SU-DHL-6 (cell line): ENCODE results near the gene MAST4.

ENCODE experiments used
- H2AFZ ChIP-seq: fragments of 200-600 bp; sonication (generic); 2 replicates; pipeline ENCODE4 v1.6.1; 2014; ENCODE audit warnings: low read depth, mild to moderate bottlenecking, moderate library complexity, mixed read lengths, antibody characterized with exemption, low read length; ENCODE audit not compliant: severe bottlenecking
- H3F3A ChIP-seq: fragments of 200-600 bp; shearing (Covaris generic); 2 replicates; pipeline ENCODE4 v1.6.0; 2016; ENCODE audit warnings: antibody characterized with exemption, mild to moderate bottlenecking; ENCODE audit not compliant: insufficient read depth
- H3K27ac ChIP-seq: fragments of 200-600 bp; sonication (generic); 2 replicates; pipeline ENCODE4 v1.5.1; 2016; ENCODE audit warnings: low read depth, mild to moderate bottlenecking, low read length, moderate library complexity, mixed read lengths
- H3K27me3 ChIP-seq: fragments of 200-600 bp; sonication (generic), shearing (Covaris generic); 2 replicates; pipeline ENCODE4 v1.6.0; 2014; ENCODE audit warnings: mild to moderate bottlenecking, low read length
- H3K36me3 ChIP-seq: fragments of 200-600 bp; sonication (generic); 2 replicates; pipeline ENCODE4 v1.6.1; 2014; ENCODE audit warnings: mild to moderate bottlenecking, low read length, mixed read lengths
- H3K4me2 ChIP-seq: fragments of 300-600, 200-600 bp; shearing (Covaris generic), sonication (generic); 2 replicates; pipeline ENCODE4 v1.6.0; 2014; ENCODE audit warnings: low read length, low read depth, mild to moderate bottlenecking; ENCODE audit not compliant: poor library complexity, severe bottlenecking
- H3K4me3 ChIP-seq: fragments of 200-600 bp; sonication (generic); 2 replicates; pipeline ENCODE4 v1.5.1; 2014; ENCODE audit warnings: antibody characterized with exemption, low read length, mild to moderate bottlenecking, mixed read lengths; ENCODE audit not compliant: insufficient read depth, poor library complexity, severe bottlenecking
- H3K79me2 ChIP-seq: fragments of 200-600 bp; sonication (generic); 2 replicates; pipeline ENCODE4 v1.6.1; 2014; ENCODE audit warnings: mild to moderate bottlenecking, low read length, moderate library complexity; ENCODE audit not compliant: insufficient read depth
- H3K9ac ChIP-seq: fragments of 200-600 bp; sonication (generic); 2 replicates; pipeline ENCODE4 v1.7.0; 2014; ENCODE audit warnings: mild to moderate bottlenecking, low read length
- H3K9me2 ChIP-seq: fragments of 200-600 bp; sonication (generic); replicated peaks from 2 replicates; pipeline ENCODE4 v1.6.1; 2014; ENCODE audit warnings: low read length; ENCODE audit not compliant: insufficient read depth
- H3K9me3 ChIP-seq: fragments of 200-600 bp; sonication (generic); 2 replicates; pipeline ENCODE4 v1.6.1; 2014; ENCODE audit warnings: low read length, mixed read lengths; ENCODE audit not compliant: insufficient read depth
- H4K20me1 ChIP-seq: fragments of 200-600 bp; sonication (generic); 2 replicates; pipeline ENCODE4 v1.6.1; 2014; ENCODE audit warnings: low read depth, mild to moderate bottlenecking, antibody characterized with exemption, low read length, moderate library complexity, mixed read lengths
- EZH2phosphoT487 ChIP-seq: fragments of 200-600 bp; sonication (generic), shearing (Covaris generic); conservative IDR thresholded peaks from 2 replicates; pipeline ENCODE4 v1.6.1; 2018; ENCODE audit warnings: mild to moderate bottlenecking, antibody characterized with exemption, low read length, moderate library complexity, mixed read lengths
- TF ChIP-seq, protein P1 (sequence below): fragments of 200-600 bp; sonication (generic); IDR thresholded peaks from one replicate; pipeline ENCODE4 v1.5.1; 2017; ENCODE audit warnings: antibody characterized with exemption, mild to moderate bottlenecking, low read length, moderate library complexity; ENCODE audit not compliant: insufficient read depth, poor library complexity, severe bottlenecking

MAST4 gene

DNA sequence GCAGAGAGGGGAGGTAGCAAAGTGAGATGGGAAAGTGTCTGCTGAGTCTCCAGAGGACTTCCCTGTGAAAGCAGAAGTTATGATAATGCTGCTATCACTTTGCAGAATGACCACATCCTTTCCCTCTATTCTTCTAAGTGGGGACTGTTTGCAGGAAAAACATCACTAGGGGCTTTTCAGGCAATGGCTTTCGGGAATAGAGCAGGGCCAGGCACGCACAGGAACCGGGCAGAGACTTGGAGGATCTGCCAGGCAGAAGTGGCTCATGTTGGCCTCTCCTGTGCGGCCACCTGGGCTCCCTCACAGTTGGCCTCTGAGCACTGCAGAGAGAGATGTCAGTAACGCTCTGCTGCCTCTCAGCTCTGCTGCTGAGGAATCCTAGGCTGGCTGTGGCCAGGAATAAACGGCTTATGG lies 214.7 kb downstream of the MAST4 start:
- no peaks in the 10 kb centered on the region for H3K9me2 ChIP-seq
- H3K79me2 ChIP-seq = no peaks in the 10 kb centered on the region
- no peaks in the 10 kb centered on the region for H3K36me3 ChIP-seq
- H3K4me2 ChIP-seq = no peak overlapping the region
- H4K20me1 ChIP-seq = no peaks in the 10 kb centered on the region
- no peak overlapping the region for H3K4me3 ChIP-seq
- H3K9ac ChIP-seq = no peak overlapping the region
- H2AFZ ChIP-seq = no peak overlapping the region
- no peaks in the 10 kb centered on the region for H3K9me3 ChIP-seq
- no peak for TF ChIP-seq EZH2phosphoT487
- TF ChIP-seq, protein P1, sequence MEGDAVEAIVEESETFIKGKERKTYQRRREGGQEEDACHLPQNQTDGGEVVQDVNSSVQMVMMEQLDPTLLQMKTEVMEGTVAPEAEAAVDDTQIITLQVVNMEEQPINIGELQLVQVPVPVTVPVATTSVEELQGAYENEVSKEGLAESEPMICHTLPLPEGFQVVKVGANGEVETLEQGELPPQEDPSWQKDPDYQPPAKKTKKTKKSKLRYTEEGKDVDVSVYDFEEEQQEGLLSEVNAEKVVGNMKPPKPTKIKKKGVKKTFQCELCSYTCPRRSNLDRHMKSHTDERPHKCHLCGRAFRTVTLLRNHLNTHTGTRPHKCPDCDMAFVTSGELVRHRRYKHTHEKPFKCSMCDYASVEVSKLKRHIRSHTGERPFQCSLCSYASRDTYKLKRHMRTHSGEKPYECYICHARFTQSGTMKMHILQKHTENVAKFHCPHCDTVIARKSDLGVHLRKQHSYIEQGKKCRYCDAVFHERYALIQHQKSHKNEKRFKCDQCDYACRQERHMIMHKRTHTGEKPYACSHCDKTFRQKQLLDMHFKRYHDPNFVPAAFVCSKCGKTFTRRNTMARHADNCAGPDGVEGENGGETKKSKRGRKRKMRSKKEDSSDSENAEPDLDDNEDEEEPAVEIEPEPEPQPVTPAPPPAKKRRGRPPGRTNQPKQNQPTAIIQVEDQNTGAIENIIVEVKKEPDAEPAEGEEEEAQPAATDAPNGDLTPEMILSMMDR = no peak
- H3F3A ChIP-seq = no peaks in the 10 kb centered on the region
- H3K27ac ChIP-seq = no peak overlapping the region
- no peaks in the 10 kb centered on the region for H3K27me3 ChIP-seq

DNA sequence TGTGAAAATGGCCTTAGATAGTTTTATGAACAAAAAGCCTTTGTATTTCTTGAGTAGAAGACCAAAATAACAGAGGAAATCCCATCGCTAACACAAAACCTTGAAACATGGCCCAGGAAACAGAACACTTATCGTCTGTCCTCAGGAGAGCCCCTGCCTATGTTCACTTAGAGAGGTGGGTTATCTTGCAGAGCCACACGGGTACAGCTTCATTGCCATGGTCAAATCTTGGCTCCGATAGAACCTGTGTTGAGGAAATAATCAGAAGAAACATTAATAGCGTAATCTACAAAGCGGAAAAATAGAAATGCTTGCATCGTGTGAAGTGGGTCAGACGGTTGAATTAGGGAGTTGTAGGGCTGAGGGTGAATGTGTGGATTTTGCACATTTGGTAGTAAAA lies 216.1 kb downstream of the MAST4 start:
- no peak overlapping the region for H3K4me2 ChIP-seq
- no peaks in the 10 kb centered on the region for H3F3A ChIP-seq
- H3K9me3 ChIP-seq = no peaks in the 10 kb centered on the region
- TF ChIP-seq, protein P1 = no peak
- no peaks in the 10 kb centered on the region for H4K20me1 ChIP-seq
- no peaks in the 10 kb centered on the region for H3K79me2 ChIP-seq
- no peak overlapping the region for H2AFZ ChIP-seq
- H3K27ac ChIP-seq = no peak overlapping the region
- H3K27me3 ChIP-seq = no peaks in the 10 kb centered on the region
- no peaks in the 10 kb centered on the region for H3K36me3 ChIP-seq
- H3K4me3 ChIP-seq = no peak overlapping the region
- no peaks in the 10 kb centered on the region for H3K9me2 ChIP-seq
- no peak overlapping the region for H3K9ac ChIP-seq

DNA sequence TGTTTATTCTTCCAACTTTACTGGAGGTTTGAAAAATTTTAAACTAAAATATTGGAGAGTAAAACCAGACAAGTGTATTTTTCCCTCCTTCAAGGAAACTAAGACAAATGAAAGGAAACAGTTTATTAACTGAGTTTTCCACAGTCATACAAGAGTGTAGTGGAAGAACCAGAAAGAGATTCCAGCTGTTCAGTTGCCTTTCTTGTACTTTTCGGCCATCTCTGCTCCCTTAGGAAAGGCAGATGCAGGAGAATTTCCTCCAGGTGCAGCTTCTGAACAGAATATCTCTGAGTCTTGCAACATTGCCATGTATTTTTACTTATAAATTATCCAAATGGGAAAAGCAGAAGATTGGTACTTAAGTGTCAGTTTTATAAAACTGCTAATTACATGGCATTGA lies 217.1 kb downstream of the MAST4 start:
- Histone ChIP-seq H3K4me2 (no peak overlapping the region), H3K9me3 (no peaks in the 10 kb centered on the region), H3K27ac (no peak overlapping the region), H4K20me1 (no peaks in the 10 kb centered on the region), H3K9me2 (no peaks in the 10 kb centered on the region), H3F3A (no peaks in the 10 kb centered on the region), H3K9ac (no peak overlapping the region), H2AFZ (no peak overlapping the region), H3K27me3 (no peaks in the 10 kb centered on the region), H3K79me2 (no peaks in the 10 kb centered on the region), H3K36me3 (no peaks in the 10 kb centered on the region), H3K4me3 (no peak overlapping the region)
- TF ChIP-seq EZH2phosphoT487 = no peak
- TF ChIP-seq, protein P1 = no peak
